HepG2 (cell line): Measurements from ENCODE around the gene PRXL2B. TPM values are rescaled to one million over a fixed set of nuclear protein-coding genes. Genes with fewer than 3 reads are reported as not detected.

ENCODE experiments used
- BORCS8-MEF2B ChIP-seq: sonication (generic); formaldehyde crosslinking; IDR thresholded peaks from 2 replicates; pipeline ENCODE4 v1.8.0; 2022; ENCODE audit warnings: mild to moderate bottlenecking, missing genetic modification reagents
- CC2D1A ChIP-seq: sonication (generic); formaldehyde crosslinking; IDR thresholded peaks from 2 replicates; pipeline ENCODE4 v1.8.1; 2023; ENCODE audit warnings: mild to moderate bottlenecking, missing genetic modification reagents
- GTF3A ChIP-seq: sonication (generic); formaldehyde crosslinking; conservative IDR thresholded peaks from 2 replicates; pipeline ENCODE4 v1.4.0; 2020; ENCODE audit warnings: mild to moderate bottlenecking, missing genetic modification reagents
- KMT2B ChIP-seq: IDR thresholded peaks from 2 replicates; pipeline ENCODE4 v1.6.1; 2016; ENCODE audit warnings: missing genetic modification reagents, missing compliant biosample characterization
- MEF2D ChIP-seq: sonication (generic); formaldehyde crosslinking; IDR thresholded peaks from 2 replicates; pipeline ENCODE4 v1.5.1; 2020; ENCODE audit warnings: mild to moderate bottlenecking, missing genetic modification reagents
- MTA3 ChIP-seq: sonication (generic); formaldehyde crosslinking; IDR thresholded peaks from 2 replicates; pipeline ENCODE4 v1.4.0; 2020; ENCODE audit warnings: missing genetic modification reagents
- MTF2 ChIP-seq: sonication (generic); formaldehyde crosslinking; IDR thresholded peaks from 2 replicates; pipeline ENCODE4 v1.5.0; 2020; ENCODE audit warnings: missing genetic modification reagents, borderline replicate concordance
- NR2F6 ChIP-seq, 2 experiments: IDR thresholded peaks; 2 replicates each; pipeline ENCODE4 v1.6.1; 2016; ENCODE audit warnings: antibody characterized with exemption in 1 of 2, mild to moderate bottlenecking in 1 of 2
- SP4 ChIP-seq: sonication (generic); formaldehyde crosslinking; IDR thresholded peaks from 2 replicates; pipeline ENCODE4 v1.8.1; 2023; ENCODE audit warnings: mild to moderate bottlenecking, missing genetic modification reagents
- TRIM24 ChIP-seq: sonication (generic); formaldehyde crosslinking; IDR thresholded peaks from 2 replicates; pipeline ENCODE4 v1.8.0; 2022; ENCODE audit warnings: mild to moderate bottlenecking, missing genetic modification reagents
- ZHX2 ChIP-seq, 2 experiments: sonication (generic) in 1 of 2; formaldehyde crosslinking in 1 of 2; IDR thresholded peaks; 2 replicates each; pipeline versions ENCODE4 v1.6.1 to v1.9.0; 2014 to 2022; ENCODE audit warnings: antibody characterized with exemption in 1 of 2, borderline replicate concordance in 1 of 2, inconsistent platforms in 1 of 2, low read depth in 1 of 2, missing genetic modification reagents in 1 of 2
- ZMYM2 ChIP-seq: sonication (generic); formaldehyde crosslinking; IDR thresholded peaks from 2 replicates; pipeline ENCODE4 v1.8.0; 2022; ENCODE audit warnings: mild to moderate bottlenecking, missing genetic modification reagents
- ZNF136 ChIP-seq: sonication (generic); formaldehyde crosslinking; IDR thresholded peaks from 2 replicates; pipeline ENCODE4 v1.8.1; 2022; ENCODE audit warnings: low read depth, mild to moderate bottlenecking, moderate library complexity, missing genetic modification reagents
- ZNF335 ChIP-seq: sonication (generic); formaldehyde crosslinking; IDR thresholded peaks from 2 replicates; pipeline ENCODE4 v1.4.0; 2020; ENCODE audit warnings: missing genetic modification reagents
- polyA plus RNA-seq, 8 experiments: library from polyadenylated mRNA; depleted of rRNA in 3 of 8; stranded (reverse) in 7 of 8; unstranded in 1 of 8; fragments of >200 nt; fragmentation: Illumina TruSeq in 4 of 8; extraction: Trizol in 4 of 8; gene quantifications; 2 replicates each; pipeline versions ENCODE4 v1.2.1 to v1.2.3, GENCODE V29; 2011 to 2016; ENCODE audit warnings: low read depth in 4 of 8, missing spikeins in 1 of 8, mixed read lengths in 1 of 8; ENCODE audit not compliant: insufficient read depth in 1 of 8
- total RNA-seq, 5 experiments: library from RNA; depleted of rRNA; stranded (reverse); fragments of >200 nt; fragmentation: Illumina TruSeq; extraction: Trizol; gene quantifications; 2 replicates each; pipeline ENCODE4 v1.2.3, GENCODE V29; 2016; ENCODE audit warnings: low read depth in 1 of 5
- TF ChIP-seq, protein P1 (sequence below): IDR thresholded peaks from 2 replicates; pipeline ENCODE4 v1.6.1; 2016
- TF ChIP-seq, protein P2 (sequence below), 2 experiments: IDR thresholded peaks; 2 replicates each; pipeline ENCODE4 v1.6.1; 2011 to 2012; ENCODE audit warnings: low read length in 2 of 2, borderline replicate concordance in 1 of 2, low read depth in 1 of 2, mild to moderate bottlenecking in 1 of 2, moderate library complexity in 1 of 2
- TF ChIP-seq, protein P3 (sequence below): sonication (generic); formaldehyde crosslinking; IDR thresholded peaks from 2 replicates; pipeline ENCODE4 v1.9.0; 2021; ENCODE audit warnings: missing genetic modification reagents, mild to moderate bottlenecking, borderline replicate concordance

The PRXL2B gene
- total and polyA plus RNA-seq, 2 of the 13 experiments (the other 11 are each of a cell fraction or from before 2014, with no cell fraction given): 16.8 to 22.1 TPM

DNA sequence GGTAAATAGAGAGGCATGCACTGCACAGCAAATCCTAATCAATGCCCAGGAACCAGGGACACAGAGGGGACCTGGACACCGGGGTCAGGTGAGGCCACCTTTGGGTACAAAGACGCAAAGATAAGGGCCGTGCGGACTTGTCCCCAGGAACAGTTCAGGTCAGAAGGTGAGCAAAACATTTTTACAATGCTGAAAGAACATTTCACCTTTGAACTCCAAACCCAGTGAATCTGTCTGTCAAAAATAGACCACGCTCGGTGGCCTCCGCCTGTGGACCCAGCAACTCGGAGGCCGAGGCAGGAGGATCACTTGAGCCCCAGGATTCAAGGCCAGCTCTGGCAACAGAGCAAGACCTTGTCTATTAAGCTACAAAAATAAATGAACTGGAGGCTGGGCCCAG lies 15.2 kb upstream of the PRXL2B start (continued):
- TF ChIP-seq, protein P1, sequence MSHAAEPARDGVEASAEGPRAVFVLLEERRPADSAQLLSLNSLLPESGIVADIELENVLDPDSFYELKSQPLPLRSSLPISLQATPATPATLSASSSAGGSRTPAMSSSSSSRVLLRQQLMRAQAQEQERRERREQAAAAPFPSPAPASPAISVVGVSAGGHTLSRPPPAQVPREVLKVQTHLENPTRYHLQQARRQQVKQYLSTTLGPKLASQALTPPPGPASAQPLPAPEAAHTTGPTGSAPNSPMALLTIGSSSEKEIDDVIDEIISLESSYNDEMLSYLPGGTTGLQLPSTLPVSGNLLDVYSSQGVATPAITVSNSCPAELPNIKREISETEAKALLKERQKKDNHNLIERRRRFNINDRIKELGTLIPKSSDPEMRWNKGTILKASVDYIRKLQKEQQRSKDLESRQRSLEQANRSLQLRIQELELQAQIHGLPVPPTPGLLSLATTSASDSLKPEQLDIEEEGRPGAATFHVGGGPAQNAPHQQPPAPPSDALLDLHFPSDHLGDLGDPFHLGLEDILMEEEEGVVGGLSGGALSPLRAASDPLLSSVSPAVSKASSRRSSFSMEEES (CRISPR knock-in tag): peak; percentile 14; the same call in 1 of the 2 replicates
- TF ChIP-seq TRIM24 (CRISPR knock-in tag) (no peak), ZHX2 (IDR thresholded peaks at IDR 0.05; ENCODE audit: low read depth) (no peak), ZHX2 (CRISPR knock-in tag; IDR thresholded peaks at IDR 0.05; ENCODE audit: borderline replicate concordance) (no peak), ZNF136 (CRISPR knock-in tag) (no peak), ZMYM2 (CRISPR knock-in tag) (peak; percentile 94), ZNF335 (CRISPR knock-in tag) (no peak), SP4 (no peak), BORCS8-MEF2B (CRISPR knock-in tag) (no peak), CC2D1A (CRISPR knock-in tag) (no peak), MEF2D (peak; percentile 47; the same call in 1 of the 2 replicates), MTF2 (CRISPR knock-in tag) (no peak), GTF3A (CRISPR knock-in tag) (no peak), KMT2B (CRISPR knock-in tag) (no peak), MTA3 (CRISPR knock-in tag) (no peak), NR2F6 (IDR thresholded peaks at IDR 0.05) (peak; percentile 89), NR2F6 (CRISPR knock-in tag; IDR thresholded peaks at IDR 0.05) (peak; percentile 90)
- TF ChIP-seq, protein P2, sequence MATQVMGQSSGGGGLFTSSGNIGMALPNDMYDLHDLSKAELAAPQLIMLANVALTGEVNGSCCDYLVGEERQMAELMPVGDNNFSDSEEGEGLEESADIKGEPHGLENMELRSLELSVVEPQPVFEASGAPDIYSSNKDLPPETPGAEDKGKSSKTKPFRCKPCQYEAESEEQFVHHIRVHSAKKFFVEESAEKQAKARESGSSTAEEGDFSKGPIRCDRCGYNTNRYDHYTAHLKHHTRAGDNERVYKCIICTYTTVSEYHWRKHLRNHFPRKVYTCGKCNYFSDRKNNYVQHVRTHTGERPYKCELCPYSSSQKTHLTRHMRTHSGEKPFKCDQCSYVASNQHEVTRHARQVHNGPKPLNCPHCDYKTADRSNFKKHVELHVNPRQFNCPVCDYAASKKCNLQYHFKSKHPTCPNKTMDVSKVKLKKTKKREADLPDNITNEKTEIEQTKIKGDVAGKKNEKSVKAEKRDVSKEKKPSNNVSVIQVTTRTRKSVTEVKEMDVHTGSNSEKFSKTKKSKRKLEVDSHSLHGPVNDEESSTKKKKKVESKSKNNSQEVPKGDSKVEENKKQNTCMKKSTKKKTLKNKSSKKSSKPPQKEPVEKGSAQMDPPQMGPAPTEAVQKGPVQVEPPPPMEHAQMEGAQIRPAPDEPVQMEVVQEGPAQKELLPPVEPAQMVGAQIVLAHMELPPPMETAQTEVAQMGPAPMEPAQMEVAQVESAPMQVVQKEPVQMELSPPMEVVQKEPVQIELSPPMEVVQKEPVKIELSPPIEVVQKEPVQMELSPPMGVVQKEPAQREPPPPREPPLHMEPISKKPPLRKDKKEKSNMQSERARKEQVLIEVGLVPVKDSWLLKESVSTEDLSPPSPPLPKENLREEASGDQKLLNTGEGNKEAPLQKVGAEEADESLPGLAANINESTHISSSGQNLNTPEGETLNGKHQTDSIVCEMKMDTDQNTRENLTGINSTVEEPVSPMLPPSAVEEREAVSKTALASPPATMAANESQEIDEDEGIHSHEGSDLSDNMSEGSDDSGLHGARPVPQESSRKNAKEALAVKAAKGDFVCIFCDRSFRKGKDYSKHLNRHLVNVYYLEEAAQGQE (IDR thresholded peaks at IDR 0.05; ENCODE audit: borderline replicate concordance in 1 of 2, low read depth in 1 of 2, low read length in 2 of 2): no peak
- TF ChIP-seq, protein P3, sequence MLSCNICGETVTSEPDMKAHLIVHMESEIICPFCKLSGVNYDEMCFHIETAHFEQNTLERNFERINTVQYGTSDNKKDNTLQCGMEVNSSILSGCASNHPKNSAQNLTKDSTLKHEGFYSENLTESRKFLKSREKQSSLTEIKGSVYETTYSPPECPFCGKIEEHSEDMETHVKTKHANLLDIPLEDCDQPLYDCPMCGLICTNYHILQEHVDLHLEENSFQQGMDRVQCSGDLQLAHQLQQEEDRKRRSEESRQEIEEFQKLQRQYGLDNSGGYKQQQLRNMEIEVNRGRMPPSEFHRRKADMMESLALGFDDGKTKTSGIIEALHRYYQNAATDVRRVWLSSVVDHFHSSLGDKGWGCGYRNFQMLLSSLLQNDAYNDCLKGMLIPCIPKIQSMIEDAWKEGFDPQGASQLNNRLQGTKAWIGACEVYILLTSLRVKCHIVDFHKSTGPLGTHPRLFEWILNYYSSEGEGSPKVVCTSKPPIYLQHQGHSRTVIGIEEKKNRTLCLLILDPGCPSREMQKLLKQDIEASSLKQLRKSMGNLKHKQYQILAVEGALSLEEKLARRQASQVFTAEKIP (CRISPR knock-in tag): no peak
